ENCODE data around the gene KCNJ4.

KCNJ4 gene

DNA sequence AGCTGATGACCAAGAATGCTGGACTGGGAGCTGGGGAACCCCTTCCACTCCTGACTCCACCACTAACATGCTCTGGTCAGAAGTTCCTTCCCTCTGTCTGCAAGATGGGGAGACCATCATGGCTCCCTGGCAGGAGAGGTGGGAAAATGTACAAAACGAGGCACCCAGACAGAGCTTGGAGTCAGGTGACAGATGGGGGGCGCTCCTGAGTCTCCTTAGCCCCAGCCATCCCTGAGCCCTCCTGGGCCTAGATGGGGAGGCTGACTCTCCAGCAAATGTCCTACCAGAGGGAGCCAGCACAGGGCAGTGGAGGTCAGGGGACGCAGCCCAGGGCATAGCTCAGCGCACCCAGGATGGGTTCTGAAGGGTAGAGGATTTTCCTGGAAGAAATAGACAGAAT lies 20.0 kb downstream of the KCNJ4 start:
- H3K36me3 Mint-ChIP-seq (ENCODE audit: low read depth) = no peaks in the 10 kb centered on the region
- no peak overlapping the region for H3K4me3 Mint-ChIP-seq
- no peaks in the 10 kb centered on the region for H3K27me3 Mint-ChIP-seq
- no peak overlapping the region for H3K27ac Mint-ChIP-seq
- no peaks in the 10 kb centered on the region for H3K9me3 Mint-ChIP-seq
- no peaks in the 10 kb centered on the region for H3K4me1 Mint-ChIP-seq (ENCODE audit: low read depth)

DNA sequence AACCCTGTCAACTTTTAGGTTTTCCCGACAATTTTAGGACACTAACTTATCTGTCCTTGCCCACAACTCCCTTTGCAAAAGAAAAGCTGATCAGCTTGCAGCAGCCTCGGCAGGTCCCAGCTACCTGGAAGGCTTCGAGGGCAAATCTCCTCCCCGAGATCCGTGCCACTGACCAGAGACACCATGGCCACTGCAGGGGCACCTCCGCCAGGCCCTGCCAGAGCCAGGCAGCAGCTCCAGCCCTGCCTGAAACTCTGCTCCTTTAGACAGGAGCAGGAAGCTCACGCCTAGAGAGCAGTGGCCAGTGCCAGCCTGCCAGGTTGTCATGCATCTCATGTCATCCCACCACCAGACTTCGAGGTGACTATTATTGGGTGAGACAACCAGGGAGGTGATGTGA lies 21.1 kb downstream of the KCNJ4 start:
- no peaks in the 10 kb centered on the region for H3K36me3 Mint-ChIP-seq (ENCODE audit: low read depth)
- H3K4me1 Mint-ChIP-seq (ENCODE audit: low read depth) = no peaks in the 10 kb centered on the region
- H3K27me3 Mint-ChIP-seq = no peaks in the 10 kb centered on the region
- no peaks in the 10 kb centered on the region for H3K9me3 Mint-ChIP-seq
- no peak overlapping the region for H3K4me3 Mint-ChIP-seq
- no peak overlapping the region for H3K27ac Mint-ChIP-seq

DNA sequence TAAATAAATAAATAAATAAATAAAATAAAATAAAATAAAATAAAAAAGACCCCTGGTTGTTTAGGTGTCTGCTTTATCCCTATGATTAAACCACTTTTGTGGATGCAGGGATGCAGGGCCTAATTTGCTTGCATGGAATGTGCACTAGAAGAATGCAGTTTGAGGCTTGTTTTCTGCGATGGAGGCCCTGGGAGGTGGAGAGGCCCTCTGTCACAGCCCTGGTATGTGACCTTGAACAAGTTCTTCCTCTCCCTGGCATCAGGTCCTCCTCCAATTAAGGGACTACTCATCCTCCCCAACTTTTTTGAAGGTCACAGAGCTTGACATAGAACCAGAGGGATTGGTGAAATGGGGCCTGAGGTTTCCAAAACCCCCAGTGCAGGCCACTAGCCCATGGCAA lies 22.7 kb downstream of the KCNJ4 start:
- H3K27ac Mint-ChIP-seq = no peak overlapping the region
- no peaks in the 10 kb centered on the region for H3K4me1 Mint-ChIP-seq (ENCODE audit: low read depth)
- H3K36me3 Mint-ChIP-seq (ENCODE audit: low read depth) = no peaks in the 10 kb centered on the region
- no peaks in the 10 kb centered on the region for H3K27me3 Mint-ChIP-seq
- no peak overlapping the region for H3K4me3 Mint-ChIP-seq
- no peaks in the 10 kb centered on the region for H3K9me3 Mint-ChIP-seq

DNA sequence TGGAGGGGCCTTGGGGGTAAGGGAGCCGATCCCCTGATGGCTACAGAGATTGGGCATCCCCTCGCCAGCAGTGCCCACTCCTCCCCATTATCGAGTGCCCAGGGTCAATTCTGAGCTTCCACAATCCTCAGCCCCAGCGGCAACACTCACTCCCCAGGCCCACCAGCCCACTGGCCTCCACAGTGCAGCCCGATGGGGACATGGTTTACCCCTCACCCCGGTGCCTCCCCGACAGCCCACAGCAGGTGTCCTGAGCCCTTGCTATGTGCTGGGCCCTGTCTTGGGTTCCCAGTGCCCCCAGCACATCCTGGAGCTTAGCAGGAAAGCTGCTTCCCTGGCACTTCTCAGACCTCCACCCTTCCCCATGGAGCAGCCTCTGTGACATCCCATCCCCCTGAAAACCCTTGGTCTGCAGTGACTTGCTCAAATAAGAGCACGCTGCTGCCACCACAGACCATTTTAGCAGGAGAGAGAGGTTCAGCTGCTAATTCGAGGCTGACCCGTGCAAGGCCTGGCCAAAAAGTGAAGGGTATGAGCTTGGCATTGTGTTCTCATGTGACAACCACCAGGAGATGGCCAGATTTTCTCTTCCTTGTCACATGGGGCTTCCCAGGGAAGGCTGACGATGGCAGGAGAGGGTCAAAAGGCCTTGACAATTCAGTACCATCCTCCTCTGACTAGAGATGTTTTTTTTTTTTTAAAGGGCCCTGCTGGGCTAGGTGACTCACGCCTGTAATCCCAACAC lies 23.6 kb downstream of the KCNJ4 start:
- no peaks in the 10 kb centered on the region for H3K36me3 Mint-ChIP-seq (ENCODE audit: low read depth)
- H3K9me3 Mint-ChIP-seq = no peaks in the 10 kb centered on the region
- H3K27me3 Mint-ChIP-seq = no peaks in the 10 kb centered on the region
- no peaks in the 10 kb centered on the region for H3K4me1 Mint-ChIP-seq (ENCODE audit: low read depth)
- H3K4me3 Mint-ChIP-seq = no peak overlapping the region
- no peak overlapping the region for H3K27ac Mint-ChIP-seq

DNA sequence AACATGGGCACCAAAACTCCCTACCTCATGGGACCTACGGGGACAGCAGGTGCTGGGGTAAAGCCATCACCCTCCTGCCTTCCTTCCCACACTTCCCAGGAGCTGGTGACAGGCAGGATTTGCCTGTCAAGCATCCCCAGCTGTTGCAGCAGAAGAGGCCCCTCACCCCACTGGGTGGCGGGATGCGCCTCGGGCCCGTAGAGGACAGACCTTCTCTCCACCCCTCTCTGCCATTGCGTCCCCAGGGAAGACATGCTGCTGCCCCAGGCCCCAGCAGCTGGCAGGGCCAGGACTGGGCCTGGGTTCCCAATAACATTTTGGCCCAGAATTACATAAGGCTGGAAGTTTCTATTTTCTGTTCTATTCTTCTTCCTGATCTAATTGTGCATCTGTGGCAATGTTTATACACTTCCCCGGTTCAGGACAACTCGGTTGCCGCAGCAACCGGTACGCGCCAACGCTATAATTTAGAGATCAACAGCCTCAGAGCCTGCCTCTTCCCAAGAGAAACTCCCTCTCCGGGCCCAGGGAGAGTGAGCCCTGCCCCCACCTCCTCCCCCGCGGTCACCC lies 25.4 kb downstream of the KCNJ4 start:
- Mint-ChIP-seq H3K36me3 (ENCODE audit: low read depth) (no peaks in the 10 kb centered on the region), H3K9me3 (no peaks in the 10 kb centered on the region), H3K27ac (no peak overlapping the region), H3K4me1 (ENCODE audit: low read depth) (no peaks in the 10 kb centered on the region), H3K27me3 (no peaks in the 10 kb centered on the region), H3K4me3 (no peak overlapping the region)

DNA sequence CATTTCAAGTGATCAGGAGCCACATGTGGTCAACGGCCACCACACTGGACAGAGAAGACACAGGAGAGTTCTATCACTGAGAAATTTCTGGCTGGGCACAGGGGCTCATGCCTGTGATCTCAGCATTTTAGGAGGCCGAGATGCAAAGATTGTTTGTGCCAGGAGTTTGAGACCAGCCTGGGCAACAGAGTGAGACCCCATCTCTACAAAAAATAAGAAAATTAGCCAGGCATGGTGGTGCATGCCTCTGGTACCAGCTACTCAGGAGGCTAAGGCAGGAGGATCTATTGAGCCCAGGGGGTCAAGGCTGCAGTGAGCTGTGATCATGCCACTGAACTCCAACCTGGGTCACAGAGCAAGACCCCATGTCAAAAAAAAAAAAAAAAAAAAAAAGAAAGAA lies 26.3 kb downstream of the KCNJ4 start:
- Mint-ChIP-seq H3K36me3 (ENCODE audit: low read depth) (no peaks in the 10 kb centered on the region), H3K27me3 (no peaks in the 10 kb centered on the region), H3K4me1 (ENCODE audit: low read depth) (no peaks in the 10 kb centered on the region), H3K9me3 (no peaks in the 10 kb centered on the region), H3K27ac (no peak overlapping the region), H3K4me3 (no peak overlapping the region)

DNA sequence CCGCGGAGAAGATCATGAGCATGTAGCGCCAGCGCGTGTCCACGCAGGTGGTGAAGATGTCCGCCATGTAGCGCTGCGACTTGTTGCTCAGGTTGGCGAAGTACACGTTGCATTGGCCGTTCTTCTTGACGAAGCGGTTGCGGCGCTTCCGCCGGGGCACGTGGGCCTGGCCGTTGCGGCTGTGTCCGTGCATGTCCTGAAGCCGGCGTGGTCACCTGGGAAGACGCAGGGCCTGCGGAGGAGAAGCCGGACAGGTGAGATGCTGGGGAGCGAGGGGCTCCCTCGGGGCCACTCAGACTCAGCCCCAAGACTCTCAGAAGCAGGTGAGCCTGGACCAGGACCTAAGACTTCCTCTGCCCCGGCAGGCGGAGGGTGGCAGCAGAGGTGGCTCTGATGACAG lies 27.1 kb downstream of the KCNJ4 start:
- Mint-ChIP-seq H3K27ac (no peak overlapping the region), H3K4me1 (ENCODE audit: low read depth) (no peaks in the 10 kb centered on the region), H3K36me3 (ENCODE audit: low read depth) (no peaks in the 10 kb centered on the region), H3K4me3 (no peak overlapping the region), H3K9me3 (no peaks in the 10 kb centered on the region), H3K27me3 (no peaks in the 10 kb centered on the region)

DNA sequence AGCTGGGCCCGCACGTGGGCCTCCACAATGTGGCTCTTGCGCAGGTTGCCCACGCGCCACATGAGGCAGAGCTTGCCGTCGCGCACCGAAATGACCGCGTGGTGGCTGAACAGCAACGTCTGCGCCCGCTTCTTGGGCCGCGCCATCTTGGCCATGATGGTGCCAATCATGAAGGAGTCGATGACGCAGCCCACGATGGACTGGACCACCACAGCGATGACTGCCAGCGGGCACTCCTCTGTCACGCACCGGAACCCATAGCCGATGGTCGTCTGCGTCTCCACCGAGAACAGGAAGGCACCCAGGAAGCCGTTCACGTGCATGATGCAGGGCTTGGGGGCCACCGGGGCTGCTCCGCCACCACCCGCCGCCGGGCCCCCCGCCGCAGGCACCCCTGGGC lies 27.5 kb downstream of the KCNJ4 start:
- no peak overlapping the region for H3K4me3 Mint-ChIP-seq
- no peaks in the 10 kb centered on the region for H3K36me3 Mint-ChIP-seq (ENCODE audit: low read depth)
- no peaks in the 10 kb centered on the region for H3K27me3 Mint-ChIP-seq
- H3K27ac Mint-ChIP-seq = no peak overlapping the region
- no peaks in the 10 kb centered on the region for H3K9me3 Mint-ChIP-seq
- no peaks in the 10 kb centered on the region for H3K4me1 Mint-ChIP-seq (ENCODE audit: low read depth)

DNA sequence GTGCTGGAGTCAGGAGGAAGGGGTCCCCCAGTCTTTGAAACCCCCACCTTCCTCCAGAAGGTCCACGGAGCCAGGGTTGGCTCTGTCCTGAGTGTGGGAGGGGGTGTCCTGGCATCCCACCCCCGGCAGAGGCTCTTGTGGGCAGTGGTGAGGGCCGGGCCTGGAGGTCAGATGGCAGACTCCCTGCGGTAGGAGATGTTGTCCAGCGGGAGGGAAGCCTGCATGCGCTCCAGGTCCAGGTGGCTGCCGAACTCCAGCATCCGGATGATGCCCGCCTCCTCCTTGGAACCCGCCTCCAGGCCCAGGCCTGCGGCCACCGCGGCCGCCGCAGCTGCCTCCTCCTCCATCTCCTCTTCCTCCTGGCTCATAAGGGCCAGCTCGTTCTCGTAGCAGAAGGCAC lies 28.4 kb downstream of the KCNJ4 start:
- H3K4me1 Mint-ChIP-seq (ENCODE audit: low read depth) = no peaks in the 10 kb centered on the region

DNA sequence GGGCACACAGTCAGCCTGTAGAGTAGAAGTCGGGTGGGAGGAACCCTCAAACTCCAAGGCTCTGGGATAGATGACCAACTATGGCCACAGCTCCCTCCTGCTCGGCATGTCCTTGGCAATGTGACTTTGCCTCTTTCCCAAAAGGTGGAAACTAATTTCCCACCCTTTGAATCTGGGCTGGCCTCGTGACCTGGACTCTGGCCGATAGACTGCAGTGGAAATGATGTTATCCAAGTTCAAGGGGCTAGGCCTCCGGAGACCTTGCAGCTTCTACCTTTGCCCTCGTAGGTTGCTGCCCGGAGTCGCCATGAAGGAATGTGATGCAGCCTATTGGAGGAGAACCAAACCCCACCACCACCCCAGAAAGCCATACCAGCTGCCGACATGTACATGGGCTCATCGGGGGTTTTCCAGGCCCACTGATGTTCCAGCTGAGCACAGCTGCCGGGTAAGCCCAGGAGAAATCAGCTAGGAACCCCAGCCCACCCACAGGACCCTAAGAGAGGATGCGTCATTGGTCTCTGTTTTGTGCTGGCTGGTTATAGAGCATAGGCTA lies 30.4 kb downstream of the KCNJ4 start:
- Mint-ChIP-seq H3K27me3 (no peaks in the 10 kb centered on the region), H3K27ac (no peak overlapping the region), H3K36me3 (ENCODE audit: low read depth) (no peaks in the 10 kb centered on the region), H3K4me1 (ENCODE audit: low read depth) (no peaks in the 10 kb centered on the region), H3K9me3 (no peaks in the 10 kb centered on the region), H3K4me3 (no peak overlapping the region)

More for the DNA sequence above, 28.4 kb downstream of the KCNJ4 start:
- H3K36me3 Mint-ChIP-seq (ENCODE audit: low read depth) = no peaks in the 10 kb centered on the region
- no peak overlapping the region for H3K4me3 Mint-ChIP-seq
- H3K9me3 Mint-ChIP-seq = no peaks in the 10 kb centered on the region
- H3K27ac Mint-ChIP-seq = no peak overlapping the region
- H3K27me3 Mint-ChIP-seq = no peaks in the 10 kb centered on the region

DNA sequence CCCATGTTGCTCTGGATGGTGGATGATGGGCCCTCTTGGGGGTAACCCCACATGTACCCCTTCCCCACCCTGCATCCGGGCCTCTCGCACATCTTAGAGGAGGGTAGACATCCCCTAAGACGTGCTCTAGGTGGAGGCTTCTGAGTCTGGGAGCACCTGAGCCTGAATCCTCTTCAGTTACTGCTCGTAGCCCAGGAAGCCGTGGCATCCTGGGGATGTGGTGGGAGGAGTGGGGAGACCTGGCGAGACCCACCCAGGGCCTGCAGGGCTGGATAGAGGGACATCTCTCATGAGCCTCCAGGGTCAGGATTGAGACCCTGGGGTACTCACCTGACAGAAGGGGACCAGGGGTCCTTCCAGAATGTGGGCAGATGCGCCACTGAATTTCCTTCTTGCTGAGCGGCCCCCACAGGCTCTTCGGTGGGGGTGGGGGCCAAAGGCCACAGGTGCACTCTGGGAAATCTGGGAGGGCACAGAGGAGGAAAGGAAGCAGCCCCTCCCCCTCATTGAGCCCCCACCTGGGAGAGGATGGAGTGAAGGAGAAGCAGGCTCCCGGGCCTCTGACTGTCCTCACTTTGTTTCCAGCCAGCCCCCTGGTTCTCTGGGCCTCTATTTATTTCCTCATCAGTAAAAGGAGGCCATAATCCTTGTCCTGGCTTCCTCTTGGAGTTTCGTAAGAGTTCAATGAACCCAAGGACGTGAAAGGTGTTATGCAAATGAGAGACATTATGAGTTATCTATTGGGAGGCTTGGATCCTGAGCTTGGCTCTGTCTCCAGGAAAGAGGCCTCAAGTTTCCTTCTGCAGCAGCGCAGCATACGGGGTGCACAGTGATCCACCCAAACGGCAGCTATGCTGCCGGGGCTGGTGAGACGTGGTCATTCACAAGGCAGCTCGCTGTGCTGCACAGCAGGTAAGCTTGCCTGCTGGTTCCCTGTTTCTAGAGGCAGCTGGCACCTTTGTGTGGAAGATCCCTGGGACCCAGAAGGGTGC lies 31.2 kb downstream of the KCNJ4 start:
- Mint-ChIP-seq H3K9me3 (no peaks in the 10 kb centered on the region), H3K27ac (no peak overlapping the region)

DNA sequence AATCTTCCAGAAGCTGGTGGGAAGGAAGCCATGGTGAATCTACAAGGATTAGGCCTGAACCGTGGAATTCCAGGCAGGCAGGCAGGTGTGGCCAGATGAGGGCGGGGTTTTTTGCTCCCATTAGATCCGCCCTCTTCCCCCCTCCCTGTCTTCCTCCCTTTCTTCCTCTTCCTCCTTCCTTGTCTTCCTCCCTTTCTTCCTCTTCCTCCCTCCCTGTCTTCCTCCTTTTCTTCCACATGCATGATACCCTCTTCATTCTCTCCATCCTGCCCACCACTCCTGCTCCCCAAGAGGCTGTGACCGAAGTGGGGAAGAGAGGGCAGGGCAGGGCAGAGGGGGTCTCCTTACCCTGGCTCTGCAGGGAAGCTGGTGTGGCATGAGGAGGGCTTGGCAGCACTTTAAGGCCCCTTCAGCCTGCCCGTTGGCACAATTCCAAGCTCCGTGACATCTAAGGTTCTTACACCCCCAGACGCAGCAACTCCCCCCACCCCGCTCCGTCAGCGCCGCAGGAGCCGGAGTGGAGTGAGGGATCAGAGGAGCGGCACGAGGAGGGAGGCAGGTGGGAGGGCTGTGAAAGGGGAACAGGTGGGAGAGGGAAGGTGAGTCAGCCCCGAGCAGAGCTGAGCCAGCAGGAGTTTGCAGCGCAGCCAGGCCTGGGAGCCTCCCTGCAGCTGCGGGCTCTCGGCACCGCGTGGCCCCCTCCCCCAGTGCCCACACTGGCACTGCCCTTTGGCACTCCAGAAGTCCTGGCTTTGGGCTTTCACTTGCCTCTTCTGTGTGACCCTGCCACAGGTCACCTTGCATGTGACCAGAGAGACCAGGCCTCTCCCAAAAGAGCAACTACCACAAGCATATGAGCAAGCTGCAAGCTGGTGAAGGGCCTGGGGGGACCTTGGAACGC lies 32.1 kb downstream of the KCNJ4 start:
- H3K4me1 Mint-ChIP-seq (ENCODE audit: low read depth) = no peaks in the 10 kb centered on the region
- no peak overlapping the region for H3K4me3 Mint-ChIP-seq
- no peaks in the 10 kb centered on the region for H3K36me3 Mint-ChIP-seq (ENCODE audit: low read depth)
- no peak overlapping the region for H3K27ac Mint-ChIP-seq
- no peaks in the 10 kb centered on the region for H3K9me3 Mint-ChIP-seq
- no peaks in the 10 kb centered on the region for H3K27me3 Mint-ChIP-seq

More for the DNA sequence above, 31.2 kb downstream of the KCNJ4 start:
- Mint-ChIP-seq H3K27me3 (no peaks in the 10 kb centered on the region), H3K4me3 (no peak overlapping the region), H3K4me1 (ENCODE audit: low read depth) (no peaks in the 10 kb centered on the region), H3K36me3 (ENCODE audit: low read depth) (no peaks in the 10 kb centered on the region)

DNA sequence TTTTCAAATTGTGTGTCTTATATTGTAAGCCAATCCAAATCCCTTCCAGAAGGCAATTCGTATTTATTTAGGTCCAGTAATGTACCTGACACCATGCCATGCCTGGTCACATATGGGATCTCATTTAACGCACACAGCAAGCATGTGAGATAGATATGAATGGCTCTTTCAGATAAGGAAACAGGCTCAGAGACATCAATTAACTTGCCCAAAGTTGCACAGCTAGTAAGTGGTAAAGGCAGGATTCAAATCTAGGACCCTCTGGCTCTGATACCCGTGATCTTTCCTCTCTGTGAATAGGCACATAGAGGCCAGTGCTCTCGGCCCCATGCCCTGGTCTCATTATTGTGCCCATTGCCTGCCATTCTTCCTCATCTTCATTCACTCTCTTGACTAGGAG lies 34.3 kb downstream of the KCNJ4 start:
- Mint-ChIP-seq H3K9me3 (no peaks in the 10 kb centered on the region), H3K27ac (no peak overlapping the region), H3K27me3 (no peaks in the 10 kb centered on the region), H3K4me1 (ENCODE audit: low read depth) (no peaks in the 10 kb centered on the region), H3K36me3 (ENCODE audit: low read depth) (no peaks in the 10 kb centered on the region), H3K4me3 (no peak overlapping the region)

DNA sequence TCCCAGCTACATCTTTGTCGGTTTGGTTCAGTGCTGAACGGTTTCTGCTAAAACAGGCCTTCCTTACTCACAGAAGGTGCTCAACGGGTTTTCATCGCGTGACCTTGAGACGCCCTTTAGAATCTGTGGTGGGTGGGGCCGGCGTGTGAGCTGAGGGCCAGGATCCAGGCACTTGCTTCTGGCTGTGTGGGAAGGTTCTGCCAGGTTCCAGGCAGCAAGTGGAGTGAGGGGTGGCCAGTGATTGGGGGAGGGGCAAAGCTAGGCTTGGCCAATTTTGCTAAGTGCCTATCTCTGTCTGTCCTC lies 35.2 kb downstream of the KCNJ4 start:
- Mint-ChIP-seq H3K4me1 (ENCODE audit: low read depth) (no peaks in the 10 kb centered on the region), H3K9me3 (no peaks in the 10 kb centered on the region), H3K27me3 (no peaks in the 10 kb centered on the region), H3K27ac (no peak overlapping the region), H3K4me3 (no peak overlapping the region), H3K36me3 (ENCODE audit: low read depth) (no peaks in the 10 kb centered on the region)

Measured in stimulated activated naive CD8-positive, alpha-beta T cell treated with anti-CD3 and anti-CD28 coated beads, Interleukin-15, Interleukin-2, amounts not matched to agents 100 ng/mL and 50 ng/mL, for 24 hours (primary cell).